ENCODE results near the gene OR1F1.

Gene OR1F1

GRCh38 chr16:3171855-3172593, 16.0 kb upstream of the OR1F1 start:
- POLR2A ChIA-PET = interaction anchor here (0.8 kb wide), 1 partner anchor 42 kb away, joined by 3 read pairs; no protein-coding TSS in a partner anchor

DNA sequence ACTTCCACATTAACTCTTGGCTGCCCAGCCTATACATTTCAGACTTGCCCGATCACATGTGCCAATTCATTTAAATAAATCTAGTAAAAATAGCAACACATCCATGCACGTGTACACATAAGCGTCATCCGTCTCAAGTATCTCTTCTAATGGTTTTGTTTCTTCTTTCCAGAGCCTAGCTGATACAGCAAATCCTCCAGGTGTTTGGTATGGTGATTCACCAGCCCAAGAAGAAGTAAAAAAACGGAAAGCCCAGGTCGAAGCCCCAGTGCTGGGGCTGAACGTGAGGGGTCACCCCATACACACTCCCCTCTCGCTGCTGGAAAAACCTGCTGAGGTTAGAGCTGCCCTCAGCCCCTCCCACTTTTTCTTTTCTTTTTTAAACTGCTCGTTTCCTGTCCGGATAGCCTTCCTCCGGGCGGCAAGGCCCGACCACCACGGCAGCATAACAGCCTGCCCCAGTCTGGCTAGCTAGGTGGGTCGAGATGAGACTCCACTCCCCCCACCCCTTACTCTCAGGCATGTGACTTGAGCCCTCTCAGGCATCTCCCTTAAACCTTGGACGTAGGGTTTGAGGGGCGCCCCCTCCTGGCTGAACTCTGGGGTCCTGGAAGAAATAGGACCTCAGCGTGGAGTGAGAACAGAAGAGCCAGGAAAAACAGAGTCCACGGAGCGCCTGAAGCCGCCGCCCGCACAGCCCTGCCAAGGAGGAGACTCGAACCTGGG, 13.9 kb upstream of the OR1F1 start:
- peak; percentile 59 for DNase-seq (ENCODE audit: extremely low spot score)

More at GRCh38 chr16:3171855-3172593, 16.0 kb upstream of the OR1F1 start:
- CTCF ChIA-PET = interaction anchor here (0.7 to 7.7 kb wide), 8 partner anchors 9 to 114 kb away, joined by 3 to 76 read pairs (median 6); no protein-coding TSS in a partner anchor
- no peak for TF ChIP-seq CTCF (IDR thresholded peaks at IDR 0.05; ENCODE audit: control extremely low read depth, extremely low read depth, low read depth, missing control alignments)
- no peak for DNase-seq (ENCODE audit: extremely low spot score)

GRCh38 chr16:3174618-3175148, 13.3 kb upstream of the OR1F1 start:
- no peak for DNase-seq (ENCODE audit: extremely low spot score)
- POLR2A ChIA-PET = interaction anchor here (0.6 kb wide), 1 partner anchor 13 kb away, joined by 4 read pairs; no protein-coding TSS in a partner anchor
- CTCF ChIA-PET = interaction anchor here (1.3 to 7.7 kb wide), 6 partner anchors 9 to 73 kb away, joined by 3 to 76 read pairs (median 7); no protein-coding TSS in a partner anchor
- TF ChIP-seq CTCF (IDR thresholded peaks at IDR 0.05; ENCODE audit: control extremely low read depth, extremely low read depth, low read depth, missing control alignments) = no peak

More for the DNA sequence above, 13.9 kb upstream of the OR1F1 start:
- TF ChIP-seq CTCF (IDR thresholded peaks at IDR 0.05; ENCODE audit: control extremely low read depth, extremely low read depth, low read depth, missing control alignments) = peak; percentile 38
- CTCF ChIA-PET = interaction anchor here (1.3 to 7.7 kb wide), 6 partner anchors 9 to 72 kb away, joined by 3 to 76 read pairs (median 7); no protein-coding TSS in a partner anchor
- POLR2A ChIA-PET = interaction anchor here (0.6 kb wide), 1 partner anchor 14 kb away, joined by 4 read pairs; no protein-coding TSS in a partner anchor

GRCh38 chr16:3175157-3176093, 12.6 kb upstream of the OR1F1 start:
- POLR2A ChIA-PET = no interaction called here
- CTCF ChIA-PET = interaction anchor here (1.2 kb wide), 1 partner anchor 46 kb away, joined by 3 read pairs; no protein-coding TSS in a partner anchor
- TF ChIP-seq CTCF (IDR thresholded peaks at IDR 0.05; ENCODE audit: control extremely low read depth, extremely low read depth, low read depth, missing control alignments) = no peak
- DNase-seq (ENCODE audit: extremely low spot score) = no peak

GRCh38 chr16:3179651-3180050, 8.4 kb upstream of the OR1F1 start:
- ChIA-PET CTCF (no interaction called here), POLR2A (no interaction called here)
- no peak for TF ChIP-seq CTCF (IDR thresholded peaks at IDR 0.05; ENCODE audit: control extremely low read depth, extremely low read depth, low read depth, missing control alignments)
- DNase-seq (ENCODE audit: extremely low spot score) = no peak
